ENCODE measurements around the gene LHFPL3. TPM values are rescaled to one million over a fixed set of nuclear protein-coding genes. Genes with fewer than 3 reads are reported as not detected.

Gene LHFPL3
- total and polyA plus RNA-seq, 9 of the 15 experiments (the other 6 are each of a cell fraction or from before 2014, with no cell fraction given) = 0.21 to 0.52 TPM; not detected in 7

DNA sequence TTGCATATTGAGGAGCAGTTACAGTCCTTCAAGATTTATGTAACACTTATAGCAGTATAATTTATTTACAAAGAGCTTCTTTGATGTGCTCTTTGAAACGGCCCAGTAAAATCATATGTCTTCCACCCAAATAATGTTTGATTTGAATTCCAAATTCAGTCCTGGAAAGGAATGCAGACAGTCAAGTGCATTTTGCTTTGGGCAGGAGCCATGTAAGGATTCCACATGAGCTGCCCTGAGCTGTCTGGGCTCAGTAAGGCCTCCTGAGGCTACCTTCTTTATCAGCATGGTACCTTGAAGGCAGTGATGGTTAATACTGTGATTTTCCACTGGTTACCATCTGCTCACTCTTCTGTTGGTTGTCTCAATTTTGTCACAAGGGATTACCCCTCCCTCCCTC is 41.6 kb upstream of the LHFPL3 start (continued):
- TF ChIP-seq, protein P1, sequence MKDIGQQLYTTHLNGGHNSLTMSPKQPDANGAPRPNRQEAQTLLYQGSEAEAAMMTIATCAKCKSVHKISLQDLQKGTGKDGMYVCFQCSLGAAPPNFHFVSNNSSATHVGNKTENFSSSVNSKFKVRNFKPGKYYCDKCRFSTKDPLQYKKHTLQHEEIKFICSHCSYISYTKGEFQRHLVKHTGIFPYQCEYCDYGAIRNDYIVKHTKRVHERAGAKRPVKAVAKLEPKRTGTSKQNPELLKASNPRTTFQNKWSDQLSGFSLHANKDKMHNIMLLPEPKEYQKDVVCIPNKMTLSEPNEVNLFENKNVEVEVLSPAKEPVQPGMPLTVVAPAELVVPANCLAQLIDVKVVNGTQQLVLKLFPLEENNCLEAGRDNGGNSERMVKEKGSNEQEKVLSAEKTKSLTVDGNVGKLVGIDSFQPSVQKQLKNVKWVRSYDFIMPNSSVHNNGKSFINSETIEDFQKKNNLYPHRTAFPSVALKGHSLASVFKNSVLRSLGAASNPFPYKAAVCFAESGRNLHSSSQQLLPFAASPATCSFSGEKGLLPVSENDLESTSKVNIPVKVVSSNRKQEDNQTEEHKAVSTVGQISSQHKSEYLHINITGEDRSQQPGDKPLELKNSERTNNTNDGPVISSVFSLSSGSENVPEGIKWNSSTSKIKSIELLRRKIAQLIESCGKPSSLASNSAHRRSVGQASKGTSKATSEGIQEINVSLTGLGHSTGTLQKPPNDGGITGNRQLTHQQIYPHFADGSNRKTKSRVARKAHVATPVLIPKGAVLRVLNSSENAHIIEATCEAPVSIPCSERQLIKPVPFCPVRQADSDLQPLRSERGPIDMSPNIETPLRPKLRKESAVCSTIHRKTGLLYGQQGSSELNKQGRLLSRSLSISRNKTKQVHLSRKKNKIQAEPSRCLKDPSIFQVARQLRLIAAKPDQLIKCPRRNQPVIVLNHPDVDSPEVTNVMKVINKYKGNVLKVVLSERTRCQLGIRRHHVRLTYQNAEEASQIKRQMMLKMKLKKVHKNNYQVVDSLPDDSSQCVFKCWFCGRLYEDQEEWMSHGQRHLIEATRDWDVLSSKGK (CRISPR knock-in tag; IDR thresholded peaks at IDR 0.05) = no peak

DNA sequence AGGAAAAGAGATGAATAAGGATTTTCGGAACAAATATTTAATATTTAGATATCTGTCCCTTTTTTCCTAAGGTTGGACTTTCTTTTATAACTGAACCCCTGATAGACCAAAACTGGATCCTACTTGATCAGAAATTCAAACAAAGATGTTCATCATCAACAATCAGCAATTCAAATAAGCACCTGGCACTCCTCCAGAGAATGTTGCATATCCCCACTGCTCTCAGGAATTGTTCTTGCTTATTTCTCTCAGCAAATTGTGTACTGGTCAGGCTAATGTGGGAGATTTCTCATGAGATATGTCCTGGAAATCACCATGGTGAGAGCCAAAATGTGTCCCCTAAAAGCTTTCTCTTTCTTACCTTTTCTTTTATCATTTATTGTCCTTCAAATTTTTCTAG is 40.3 kb upstream of the LHFPL3 start:
- peaks cover 0 to 7% of the 10 kb centered on the region in 2 experiments; a peak in 1 of 5 replicates for H3K27me3 ChIP-seq (ENCODE audit: control insufficient read depth in 2 of 2, insufficient read depth in 2 of 2, low read length in 2 of 2)
- in situ Hi-C loops (cut with MboI) = no loop called here
- 0% methylated on average over 1 of the region's 1 CpG for WGBS (ENCODE audit: insufficient coverage, low coverage, missing lambda C conversion rate)
- no TSS peak for BruUV-seq (replicated peaks)
- no peak for FAIRE-seq
- H3K9ac ChIP-seq (ENCODE audit: insufficient read depth in 1 of 2, low read depth in 2 of 2, low read length in 2 of 2) = no peak overlapping the region
- no peak overlapping the region for H2AFZ ChIP-seq (ENCODE audit: low read depth, low read length)
- no peaks in the 10 kb centered on the region for H3K9me1 ChIP-seq (ENCODE audit: control insufficient read depth, insufficient read depth, low read length)
- no peaks in the 10 kb centered on the region for H4K20me1 ChIP-seq (replicated peaks; ENCODE audit: control insufficient read depth, insufficient read depth, low read length)
- TF ChIP-seq, protein P2, sequence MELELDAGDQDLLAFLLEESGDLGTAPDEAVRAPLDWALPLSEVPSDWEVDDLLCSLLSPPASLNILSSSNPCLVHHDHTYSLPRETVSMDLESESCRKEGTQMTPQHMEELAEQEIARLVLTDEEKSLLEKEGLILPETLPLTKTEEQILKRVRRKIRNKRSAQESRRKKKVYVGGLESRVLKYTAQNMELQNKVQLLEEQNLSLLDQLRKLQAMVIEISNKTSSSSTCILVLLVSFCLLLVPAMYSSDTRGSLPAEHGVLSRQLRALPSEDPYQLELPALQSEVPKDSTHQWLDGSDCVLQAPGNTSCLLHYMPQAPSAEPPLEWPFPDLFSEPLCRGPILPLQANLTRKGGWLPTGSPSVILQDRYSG (tag; conservative IDR thresholded peaks at IDR 0.05; ENCODE audit: low read depth) = no peak
- H3K9me3 ChIP-seq (replicated peaks; ENCODE audit: control insufficient read depth, insufficient read depth, low read depth, low read length) = no peaks in the 10 kb centered on the region
- ChIA-PET CTCF (ENCODE audit: low intra/inter-chr PET ratio) (no interaction called here), POLR2A (no interaction called here)
- intact Hi-C loops (cut with micrococcal nuclease) = no loop called here
- no peak for DNase-seq (ENCODE audit: extremely low read depth in 1 of 4, low spot score in 3 of 4)
- no peak overlapping the region for H3K4me2 ChIP-seq (ENCODE audit: insufficient read depth, low read length)
- no peaks in the 10 kb centered on the region for H3K79me2 ChIP-seq (ENCODE audit: control insufficient read depth, insufficient read depth, low read length)
- H3K4me3 ChIP-seq = no peak overlapping the region
- H3K4me1 ChIP-seq (replicated peaks in 1 of 2; ENCODE audit: control insufficient read depth in 2 of 2, insufficient read depth in 2 of 2, low read length in 2 of 2) = no peaks in the 10 kb centered on the region
- ATAC-seq = no peak
- no peak overlapping the region for H3K27ac ChIP-seq (ENCODE audit: extremely low read depth, low read depth, low read length)
- no peaks in the 10 kb centered on the region for H3K36me3 ChIP-seq (ENCODE audit: control insufficient read depth, insufficient read depth, low read length)

Data from K562 (cell line).